ENCODE measurements around the gene CDKN1A. TPM values are rescaled to one million over a fixed set of nuclear protein-coding genes. Genes with fewer than 3 reads are reported as not detected.
A peak's percentile ranks its signal among the peaks of the same experiment; 100 is the strongest.
"Not testable (repeated sequence)": the region's sequence is repeated elsewhere in the genome, so short reads cannot be mapped to it uniquely, and the experiment has no call there.

CDKN1A gene
- 82.8 TPM for total RNA-seq

GRCh38 chr6:36678488-36679042, at the start of gene CDKN1A:
Gene CDKN1A, plus strand, starts transcription at chr6:36678714. Its CDS starts 5,388 bp downstream, at chr6:36684102.
- peak; percentile 93 for DNase-seq (ENCODE audit: low spot score)

- DNase-seq (ENCODE audit: low spot score): no peak
Measured at GRCh38 chr6:36629784-36630183, 48.7 kb upstream of the CDKN1A start.

GRCh38 chr6:36631326-36632011, 47.0 kb upstream of the CDKN1A start:
- DNase-seq (ENCODE audit: low spot score): no peak

GRCh38 chr6:36633370-36633769, 45.1 kb upstream of the CDKN1A start:
- DNase-seq (ENCODE audit: low spot score): no peak

GRCh38 chr6:36633915-36634314, 44.6 kb upstream of the CDKN1A start:
- peak; percentile 81 for DNase-seq (ENCODE audit: low spot score)

GRCh38 chr6:36634317-36635108, 44.0 kb upstream of the CDKN1A start:
- no peak for DNase-seq (ENCODE audit: low spot score)

- no peak for DNase-seq (ENCODE audit: low spot score)
Measured at GRCh38 chr6:36636283-36636682, 42.2 kb upstream of the CDKN1A start.

- DNase-seq (ENCODE audit: low spot score): no peak
Measured at GRCh38 chr6:36636687-36637418, 41.7 kb upstream of the CDKN1A start.

- no peak for DNase-seq (ENCODE audit: low spot score)
Measured at GRCh38 chr6:36638579-36638978, 39.9 kb upstream of the CDKN1A start.

- DNase-seq (ENCODE audit: low spot score): no peak
Measured at GRCh38 chr6:36639171-36639808, 39.2 kb upstream of the CDKN1A start.

GRCh38 chr6:36641543-36641942, 37.0 kb upstream of the CDKN1A start:
- no peak for DNase-seq (ENCODE audit: low spot score)

GRCh38 chr6:36642913-36643817, 35.3 kb upstream of the CDKN1A start:
- peak; percentile 73 for DNase-seq (ENCODE audit: low spot score)

- DNase-seq (ENCODE audit: low spot score): no peak
Measured at GRCh38 chr6:36643977-36644376, 34.5 kb upstream of the CDKN1A start.

GRCh38 chr6:36649086-36649485, 29.4 kb upstream of the CDKN1A start:
- DNase-seq (ENCODE audit: low spot score): no peak

- no peak for DNase-seq (ENCODE audit: low spot score)
Measured at GRCh38 chr6:36649701-36650484, 28.6 kb upstream of the CDKN1A start.

GRCh38 chr6:36650848-36651478, 27.6 kb upstream of the CDKN1A start:
- no peak for DNase-seq (ENCODE audit: low spot score)

GRCh38 chr6:36651659-36652379, 26.7 kb upstream of the CDKN1A start:
- DNase-seq (ENCODE audit: low spot score): no peak

- not testable (repeated sequence) for DNase-seq (ENCODE audit: low spot score)
Measured at GRCh38 chr6:36654469-36654868, 24.0 kb upstream of the CDKN1A start.
